ENCODE data around the gene ACD. TPM values are rescaled to one million over a fixed set of nuclear protein-coding genes. Genes with fewer than 3 reads are reported as not detected.

ACD gene
- total and polyA plus RNA-seq, 2 donors (not counting 1 experiment from before 2014, with no cell fraction given), result 47.6 to 71.4 TPM

DNA sequence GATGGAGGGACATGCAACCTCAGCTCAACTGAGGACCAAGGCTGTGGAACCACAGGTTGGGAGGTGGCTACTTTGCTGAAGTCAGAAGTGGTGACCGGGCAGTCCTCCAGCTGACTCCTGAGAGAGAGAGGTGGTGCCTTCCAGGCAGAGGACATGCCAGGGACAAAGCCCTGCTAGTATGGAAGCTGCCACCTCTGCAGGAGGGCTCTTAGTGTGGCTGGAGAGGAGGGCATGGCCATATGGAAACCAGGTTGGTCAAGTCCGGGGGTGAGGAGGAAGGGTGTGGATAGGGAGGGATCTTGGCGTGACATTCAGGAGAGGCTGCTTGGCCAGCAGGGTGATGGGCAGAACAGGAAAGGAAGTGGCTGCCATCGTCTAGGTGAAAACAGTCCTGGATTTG lies 12.2 kb upstream of the ACD start:
- no peak overlapping the region for H3K27ac Mint-ChIP-seq

More for the DNA sequence above, 12.2 kb upstream of the ACD start:
- Mint-ChIP-seq H3K4me3 (no peak overlapping the region), H3K4me1 (peaks cover 41% of the 10 kb centered on the region), H3K27me3 (no peaks in the 10 kb centered on the region), H3K9me3 (ENCODE audit: insufficient read depth) (no peaks in the 10 kb centered on the region)
- H3K4me3 ChIP-seq (ENCODE audit: control extremely low read depth in 1 of 5, extremely low read depth in 1 of 5, insufficient read depth in 1 of 5, low read depth in 2 of 5, low read length in 4 of 5), result no peak overlapping the region
- no peak overlapping the region for H2AFZ ChIP-seq (ENCODE audit: insufficient read depth, low read depth, low read length, poor library complexity, severe bottlenecking)
- 55% methylated on average over 4 of the region's 4 CpGs for WGBS (ENCODE audit: insufficient coverage)
- CTCF ChIA-PET, result interaction anchor here (0.6 to 11.7 kb wide), 42 partner anchors 8 to 393 kb away, joined by 3 to 136 read pairs (median 5); partner anchors contain the start of genes ACD, CTRL, EDC4 and GFOD2
- no peak overlapping the region for H3K4me2 ChIP-seq (replicated peaks; ENCODE audit: low read depth, low read length, poor library complexity, severe bottlenecking)
- POLR2A ChIA-PET, result interaction anchor here (0.8 to 2.0 kb wide), 3 partner anchors 13 to 158 kb away, joined by 3 to 4 read pairs (median 3); partner anchors contain the start of gene GFOD2
- no peaks in the 10 kb centered on the region for H3K27me3 ChIP-seq (replicated peaks in 1 of 4; ENCODE audit: control extremely low read depth in 1 of 4, control insufficient read depth in 3 of 4, insufficient read depth in 4 of 4, low read length in 3 of 4)
- no peak for DNase-seq
- intact Hi-C loops (cut with micrococcal nuclease), result loop anchor here (1.0 to 2.0 kb wide), 4 partner anchors 46 to 392 kb away; partner anchors contain the start of gene GFOD2
- peaks cover 30 to 44% of the 10 kb centered on the region in 2 donors for H3K4me1 ChIP-seq (ENCODE audit: control insufficient read depth in 2 of 2, insufficient read depth in 2 of 2, low read length in 2 of 2)
- H3K27ac ChIP-seq (ENCODE audit: low read length in 2 of 2), result no peak overlapping the region
- no peaks in the 10 kb centered on the region for H4K20me1 ChIP-seq (ENCODE audit: control insufficient read depth, insufficient read depth, low read length, poor library complexity, severe bottlenecking)
- no peaks in the 10 kb centered on the region for H3K9me3 ChIP-seq (ENCODE audit: control extremely low read depth in 1 of 3, control insufficient read depth in 2 of 3, insufficient read depth in 1 of 3, low read length in 2 of 3)
- no peak overlapping the region for H3K9ac ChIP-seq (ENCODE audit: low read length)
- H3K79me2 ChIP-seq (ENCODE audit: control insufficient read depth, insufficient read depth, low read length), result peaks cover 2% of the 10 kb centered on the region
- no peaks in the 10 kb centered on the region for H3K36me3 ChIP-seq (replicated peaks in 1 of 2; ENCODE audit: control extremely low read depth in 1 of 2, control insufficient read depth in 1 of 2, extremely low read depth in 1 of 2, insufficient read depth in 2 of 2, low read length in 1 of 2)
- TF ChIP-seq EZH2 (IDR thresholded peaks at IDR 0.05; ENCODE audit: borderline replicate concordance, insufficient read depth, low read depth, low read length, poor library complexity, severe bottlenecking), result no peak
- TF ChIP-seq, protein P1, sequence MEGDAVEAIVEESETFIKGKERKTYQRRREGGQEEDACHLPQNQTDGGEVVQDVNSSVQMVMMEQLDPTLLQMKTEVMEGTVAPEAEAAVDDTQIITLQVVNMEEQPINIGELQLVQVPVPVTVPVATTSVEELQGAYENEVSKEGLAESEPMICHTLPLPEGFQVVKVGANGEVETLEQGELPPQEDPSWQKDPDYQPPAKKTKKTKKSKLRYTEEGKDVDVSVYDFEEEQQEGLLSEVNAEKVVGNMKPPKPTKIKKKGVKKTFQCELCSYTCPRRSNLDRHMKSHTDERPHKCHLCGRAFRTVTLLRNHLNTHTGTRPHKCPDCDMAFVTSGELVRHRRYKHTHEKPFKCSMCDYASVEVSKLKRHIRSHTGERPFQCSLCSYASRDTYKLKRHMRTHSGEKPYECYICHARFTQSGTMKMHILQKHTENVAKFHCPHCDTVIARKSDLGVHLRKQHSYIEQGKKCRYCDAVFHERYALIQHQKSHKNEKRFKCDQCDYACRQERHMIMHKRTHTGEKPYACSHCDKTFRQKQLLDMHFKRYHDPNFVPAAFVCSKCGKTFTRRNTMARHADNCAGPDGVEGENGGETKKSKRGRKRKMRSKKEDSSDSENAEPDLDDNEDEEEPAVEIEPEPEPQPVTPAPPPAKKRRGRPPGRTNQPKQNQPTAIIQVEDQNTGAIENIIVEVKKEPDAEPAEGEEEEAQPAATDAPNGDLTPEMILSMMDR (IDR thresholded peaks at IDR 0.05), result no peak
- ATAC-seq (ENCODE audit: low read depth), result no peak
